HepG2 (cell line): ENCODE measurements around the gene CCDC106. TPM values are rescaled to one million over a fixed set of nuclear protein-coding genes. Genes with fewer than 3 reads are reported as not detected.

Experiments
- BCL3 ChIP-seq: sonication (generic); formaldehyde crosslinking; IDR thresholded peaks from 2 replicates; pipeline ENCODE4 v1.5.1; 2020; ENCODE audit warnings: mild to moderate bottlenecking, missing genetic modification reagents, moderate library complexity
- CHCHD3 ChIP-seq: sonication (generic); formaldehyde crosslinking; IDR thresholded peaks from 2 replicates; pipeline ENCODE4 v1.8.0; 2022; ENCODE audit warnings: mild to moderate bottlenecking, missing genetic modification reagents, moderate library complexity
- CHD2 ChIP-seq: IDR thresholded peaks from 2 replicates; pipeline ENCODE4 v1.6.1; 2011; ENCODE audit warnings: low read depth, low read length, improper control_type of control experiment
- EP300 ChIP-seq, 3 experiments: sonication (generic) in 1 of 3; formaldehyde crosslinking in 1 of 3; IDR thresholded peaks; 2 replicates each; pipeline versions ENCODE4 v1.5.1 to v1.6.1; 2011 to 2020; ENCODE audit warnings: low read depth in 2 of 3, low read length in 2 of 3, borderline replicate concordance in 1 of 3, improper control_type of control experiment in 1 of 3, mild to moderate bottlenecking in 1 of 3, missing genetic modification reagents in 1 of 3, moderate library complexity in 1 of 3
- GATA4 ChIP-seq: sonication (generic); IDR thresholded peaks from 2 replicates; pipeline ENCODE4 v1.6.1; 2016; ENCODE audit warnings: antibody characterized with exemption, low read depth, borderline replicate concordance
- GTF3A ChIP-seq: sonication (generic); formaldehyde crosslinking; conservative IDR thresholded peaks from 2 replicates; pipeline ENCODE4 v1.4.0; 2020; ENCODE audit warnings: mild to moderate bottlenecking, missing genetic modification reagents
- HES4 ChIP-seq: sonication (generic); formaldehyde crosslinking; IDR thresholded peaks from 2 replicates; pipeline ENCODE4 v1.9.0; 2021; ENCODE audit warnings: mild to moderate bottlenecking, missing genetic modification reagents, borderline replicate concordance
- HNRNPLL ChIP-seq: fragments of 200-400 bp; formaldehyde crosslinking; IDR thresholded peaks from 2 replicates; pipeline ENCODE4 v1.6.1; 2017; ENCODE audit warnings: mild to moderate bottlenecking, low read depth, low read length; ENCODE audit not compliant: poor library complexity, severe bottlenecking
- HNRNPUL1 ChIP-seq: fragments of 200-400 bp; formaldehyde crosslinking; IDR thresholded peaks from 2 replicates; pipeline ENCODE4 v1.6.1; 2017; ENCODE audit warnings: low read depth, mild to moderate bottlenecking, low read length, moderate library complexity
- JUND ChIP-seq: sonication (generic); formaldehyde crosslinking; IDR thresholded peaks from 2 replicates; pipeline ENCODE4 v1.8.0; 2022; ENCODE audit warnings: mild to moderate bottlenecking, missing genetic modification reagents
- MAFF ChIP-seq: IDR thresholded peaks from 2 replicates; pipeline ENCODE4 v1.6.1; 2011; ENCODE audit warnings: low read depth, low read length, improper control_type of control experiment
- MXD4 ChIP-seq: IDR thresholded peaks from 2 replicates; pipeline ENCODE4 v1.6.1; 2016; ENCODE audit warnings: mild to moderate bottlenecking, missing biosample characterization, missing genetic modification reagents
- MYC ChIP-seq: sonication (generic); formaldehyde crosslinking; IDR thresholded peaks from 2 replicates; pipeline ENCODE4 v1.9.0; 2021; ENCODE audit warnings: missing genetic modification reagents, borderline replicate concordance
- PAWR ChIP-seq: sonication (generic); formaldehyde crosslinking; IDR thresholded peaks from 2 replicates; pipeline ENCODE4 v1.4.0; 2020; ENCODE audit warnings: missing genetic modification reagents, mild to moderate bottlenecking, borderline replicate concordance
- PPARG ChIP-seq: conservative IDR thresholded peaks from 2 replicates; pipeline ENCODE4 v1.6.1; 2016; ENCODE audit warnings: missing biosample characterization, missing genetic modification reagents
- THAP9 ChIP-seq: sonication (generic); formaldehyde crosslinking; IDR thresholded peaks from 2 replicates; pipeline ENCODE4; 2020; ENCODE audit warnings: missing genetic modification reagents, mild to moderate bottlenecking, borderline replicate concordance
- ZKSCAN5 ChIP-seq: sonication (generic); formaldehyde crosslinking; IDR thresholded peaks from 2 replicates; pipeline ENCODE4 v1.5.1; 2020; ENCODE audit warnings: mild to moderate bottlenecking, missing genetic modification reagents
- ZMYM4 ChIP-seq: sonication (generic); formaldehyde crosslinking; IDR thresholded peaks from 2 replicates; pipeline ENCODE4 v1.8.1; 2023; ENCODE audit warnings: mild to moderate bottlenecking, missing genetic modification reagents
- ZNF101 ChIP-seq: sonication (generic); formaldehyde crosslinking; IDR thresholded peaks from 2 replicates; pipeline ENCODE4 v1.4.0; 2020; ENCODE audit warnings: mild to moderate bottlenecking, low read depth, missing genetic modification reagents, borderline replicate concordance
- ZNF879 ChIP-seq: sonication (generic); formaldehyde crosslinking; IDR thresholded peaks from 2 replicates; pipeline ENCODE4 v1.8.1; 2023; ENCODE audit warnings: missing genetic modification reagents
- polyA plus RNA-seq, 8 experiments: library from polyadenylated mRNA; depleted of rRNA in 3 of 8; stranded (reverse) in 7 of 8; unstranded in 1 of 8; fragments of >200 nt; fragmentation: Illumina TruSeq in 4 of 8; extraction: Trizol in 4 of 8; gene quantifications; 2 replicates each; pipeline versions ENCODE4 v1.2.1 to v1.2.3, GENCODE V29; 2011 to 2016; ENCODE audit warnings: low read depth in 4 of 8, missing spikeins in 1 of 8, mixed read lengths in 1 of 8; ENCODE audit not compliant: insufficient read depth in 1 of 8
- total RNA-seq, 5 experiments: library from RNA; depleted of rRNA; stranded (reverse); fragments of >200 nt; fragmentation: Illumina TruSeq; extraction: Trizol; gene quantifications; 2 replicates each; pipeline ENCODE4 v1.2.3, GENCODE V29; 2016; ENCODE audit warnings: low read depth in 1 of 5
- TF ChIP-seq, protein P1 (sequence below): sonication (generic); formaldehyde crosslinking; IDR thresholded peaks from 2 replicates; pipeline ENCODE4 v1.5.1; 2020; ENCODE audit warnings: missing genetic modification reagents, mild to moderate bottlenecking, borderline replicate concordance
- TF ChIP-seq, protein P2 (sequence below): sonication (generic); formaldehyde crosslinking; IDR thresholded peaks from 2 replicates; pipeline ENCODE4 v1.4.0; 2020; ENCODE audit warnings: missing genetic modification reagents, borderline replicate concordance

Gene CCDC106
- total and polyA plus RNA-seq, 2 of the 13 experiments (the other 11 are each of a cell fraction or from before 2014, with no cell fraction given): 4.7 to 8.8 TPM

GRCh38 chr19:55674841-55675660, 27.0 kb downstream of the CCDC106 start, which contains the start of gene EPN1 (continued):
- TF ChIP-seq, protein P1, sequence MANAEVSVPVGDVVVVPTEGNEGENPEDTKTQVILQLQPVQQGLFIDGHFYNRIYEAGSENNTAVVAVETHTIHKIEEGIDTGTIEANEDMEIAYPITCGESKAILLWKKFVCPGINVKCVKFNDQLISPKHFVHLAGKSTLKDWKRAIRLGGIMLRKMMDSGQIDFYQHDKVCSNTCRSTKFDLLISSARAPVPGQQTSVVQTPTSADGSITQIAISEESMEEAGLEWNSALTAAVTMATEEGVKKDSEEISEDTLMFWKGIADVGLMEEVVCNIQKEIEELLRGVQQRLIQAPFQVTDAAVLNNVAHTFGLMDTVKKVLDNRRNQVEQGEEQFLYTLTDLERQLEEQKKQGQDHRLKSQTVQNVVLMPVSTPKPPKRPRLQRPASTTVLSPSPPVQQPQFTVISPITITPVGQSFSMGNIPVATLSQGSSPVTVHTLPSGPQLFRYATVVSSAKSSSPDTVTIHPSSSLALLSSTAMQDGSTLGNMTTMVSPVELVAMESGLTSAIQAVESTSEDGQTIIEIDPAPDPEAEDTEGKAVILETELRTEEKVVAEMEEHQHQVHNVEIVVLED (CRISPR knock-in tag): peak; percentile 88
- TF ChIP-seq HNRNPUL1: no peak
- no peak for TF ChIP-seq PAWR (CRISPR knock-in tag)
- TF ChIP-seq MXD4: peak; percentile 72; the same call in 1 of the 2 replicates
- TF ChIP-seq CHCHD3: no peak
- no peak for TF ChIP-seq ZNF101 (CRISPR knock-in tag)
- peak; percentile 57; the same call in 1 of the 2 replicates for TF ChIP-seq ZMYM4 (CRISPR knock-in tag)
- TF ChIP-seq, protein P2, sequence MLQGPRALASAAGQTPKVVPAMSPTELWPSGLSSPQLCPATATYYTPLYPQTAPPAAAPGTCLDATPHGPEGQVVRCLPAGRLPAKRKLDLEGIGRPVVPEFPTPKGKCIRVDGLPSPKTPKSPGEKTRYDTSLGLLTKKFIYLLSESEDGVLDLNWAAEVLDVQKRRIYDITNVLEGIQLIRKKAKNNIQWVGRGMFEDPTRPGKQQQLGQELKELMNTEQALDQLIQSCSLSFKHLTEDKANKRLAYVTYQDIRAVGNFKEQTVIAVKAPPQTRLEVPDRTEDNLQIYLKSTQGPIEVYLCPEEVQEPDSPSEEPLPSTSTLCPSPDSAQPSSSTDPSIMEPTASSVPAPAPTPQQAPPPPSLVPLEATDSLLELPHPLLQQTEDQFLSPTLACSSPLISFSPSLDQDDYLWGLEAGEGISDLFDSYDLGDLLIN (CRISPR knock-in tag): no peak
- TF ChIP-seq GTF3A: no peak
- TF ChIP-seq HNRNPLL: peak; percentile 74
- TF ChIP-seq ZKSCAN5 (CRISPR knock-in tag): no peak
- no peak for TF ChIP-seq PPARG
- no peak for TF ChIP-seq JUND (CRISPR knock-in tag)
- TF ChIP-seq MYC (CRISPR knock-in tag): peak; percentile 60; the same call in 1 of the 2 replicates
- TF ChIP-seq THAP9 (CRISPR knock-in tag): peak; percentile 25; the same call in 1 of the 2 replicates
- TF ChIP-seq ZNF879 (CRISPR knock-in tag): no peak
- no peak for TF ChIP-seq HES4
- peak; percentile 55; the same call in 1 of the 2 replicates for TF ChIP-seq BCL3
- TF ChIP-seq GATA4: no peak
- TF ChIP-seq EP300 (IDR thresholded peaks at IDR 0.05; ENCODE audit: low read depth in 2 of 2, low read length in 2 of 2): no peak
- TF ChIP-seq EP300 (CRISPR knock-in tag; IDR thresholded peaks at IDR 0.05; ENCODE audit: borderline replicate concordance): no peak
- no peak for TF ChIP-seq MAFF
- peak; percentile 53; the same call in 1 of the 2 replicates for TF ChIP-seq CHD2
